GM19467 (cell line): Measurements from ENCODE around the gene GRIN2D.

Experiments used
- ATAC-seq: cut with Tn5 transposase; IDR thresholded peaks from one replicate; pipeline ENCODE4 v1.9.1; 2021; ENCODE audit warnings: mild to moderate bottlenecking, moderate library complexity; ENCODE audit not compliant: unreplicated experiment

Gene GRIN2D

DNA sequence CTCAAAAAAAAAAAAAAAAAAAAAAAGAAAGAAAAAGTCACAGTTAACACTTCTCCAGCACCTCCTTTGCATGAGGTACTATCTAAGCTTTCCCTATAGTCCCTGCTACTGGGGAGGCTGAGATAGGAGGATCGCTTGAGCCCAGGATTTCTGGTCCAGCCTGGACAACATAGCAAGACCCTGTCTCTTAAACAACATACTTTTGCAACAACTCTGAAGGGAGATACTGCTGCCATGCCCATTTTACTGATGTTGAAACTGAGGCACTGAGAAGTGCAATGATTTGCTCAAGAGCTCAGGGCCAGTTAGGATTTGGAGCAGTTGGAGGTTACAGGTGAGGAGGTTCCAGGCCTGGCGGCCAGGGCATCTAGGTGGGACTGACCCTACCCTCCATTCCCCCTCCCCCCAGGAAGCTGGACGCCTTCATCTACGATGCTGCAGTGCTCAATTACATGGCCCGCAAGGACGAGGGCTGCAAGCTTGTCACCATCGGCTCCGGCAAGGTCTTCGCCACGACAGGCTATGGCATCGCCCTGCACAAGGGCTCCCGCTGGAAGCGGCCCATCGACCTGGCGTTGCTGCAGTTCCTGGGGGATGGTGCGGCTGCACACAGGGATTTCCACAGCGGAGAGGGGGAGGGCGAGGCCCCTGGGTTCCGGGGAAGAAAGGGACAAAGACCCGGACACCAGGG lies 48.0 kb downstream of the GRIN2D start:
- no peak for ATAC-seq

GRCh38 chr19:48442116-48443035 lies 48.9 kb downstream of the GRIN2D start:
- ATAC-seq, result no peak

DNA sequence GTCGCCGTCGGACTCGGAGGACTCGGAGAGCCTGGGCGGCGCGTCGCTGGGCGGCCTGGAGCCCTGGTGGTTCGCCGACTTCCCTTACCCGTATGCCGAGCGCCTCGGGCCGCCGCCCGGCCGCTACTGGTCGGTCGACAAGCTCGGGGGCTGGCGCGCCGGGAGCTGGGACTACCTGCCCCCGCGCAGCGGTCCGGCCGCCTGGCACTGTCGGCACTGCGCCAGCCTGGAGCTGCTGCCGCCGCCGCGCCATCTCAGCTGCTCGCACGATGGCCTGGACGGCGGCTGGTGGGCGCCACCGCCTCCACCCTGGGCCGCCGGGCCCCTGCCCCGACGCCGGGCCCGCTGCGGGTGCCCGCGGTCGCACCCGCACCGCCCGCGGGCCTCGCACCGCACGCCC lies 49.8 kb downstream of the GRIN2D start:
- no peak for ATAC-seq
